Activated T-cell treated with anti-CD3 and anti-CD28 coated beads for 4 hours (primary cell): Measurements from ENCODE around the gene CLMN.
A peak's percentile ranks its signal among the peaks of the same experiment; 100 is the strongest.
"Not testable (repeated sequence)": the region's sequence is repeated elsewhere in the genome, so short reads cannot be mapped to it uniquely, and the experiment has no call there.

Source experiments
- DNase-seq: peaks from one replicate; pipeline ENCODE4 v3.0.0-alpha.2; 2020

Gene CLMN

DNA sequence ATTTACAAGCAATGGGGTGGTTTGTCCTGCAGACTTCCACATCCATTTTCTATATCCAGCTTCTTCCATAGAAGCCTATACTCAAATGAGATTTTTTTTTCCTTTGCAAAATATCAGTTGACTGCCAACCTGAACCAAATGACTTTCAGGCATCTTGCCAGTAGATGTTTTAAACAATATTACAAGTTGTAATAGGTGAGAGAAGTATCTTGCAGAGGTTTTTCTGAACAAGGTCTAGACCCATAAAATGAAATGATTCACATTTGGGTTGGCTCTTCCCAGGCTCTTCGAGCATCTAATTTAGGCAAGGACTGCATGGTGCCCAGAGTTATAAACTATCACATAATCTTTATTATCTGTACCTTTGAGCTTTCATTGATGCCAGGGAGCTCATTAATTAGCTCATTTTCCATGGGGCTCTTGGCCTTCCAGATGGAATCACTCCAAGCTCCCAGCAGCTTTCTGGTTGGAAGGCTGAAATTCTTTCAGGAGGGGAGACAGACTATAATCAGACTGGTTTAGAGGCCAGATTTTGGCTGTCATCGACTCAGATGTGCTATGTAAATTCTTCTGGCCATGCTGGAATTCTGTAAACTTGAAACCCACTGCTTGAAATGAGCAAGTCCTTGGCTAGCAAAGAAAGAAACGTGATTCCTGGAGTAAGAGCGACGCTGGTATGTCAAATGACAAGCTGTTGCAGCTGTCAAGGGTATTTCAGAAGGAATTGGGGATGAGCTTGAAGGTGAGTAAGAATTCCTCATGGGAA is 130.2 kb downstream of the CLMN start:
- DNase-seq = no peak

DNA sequence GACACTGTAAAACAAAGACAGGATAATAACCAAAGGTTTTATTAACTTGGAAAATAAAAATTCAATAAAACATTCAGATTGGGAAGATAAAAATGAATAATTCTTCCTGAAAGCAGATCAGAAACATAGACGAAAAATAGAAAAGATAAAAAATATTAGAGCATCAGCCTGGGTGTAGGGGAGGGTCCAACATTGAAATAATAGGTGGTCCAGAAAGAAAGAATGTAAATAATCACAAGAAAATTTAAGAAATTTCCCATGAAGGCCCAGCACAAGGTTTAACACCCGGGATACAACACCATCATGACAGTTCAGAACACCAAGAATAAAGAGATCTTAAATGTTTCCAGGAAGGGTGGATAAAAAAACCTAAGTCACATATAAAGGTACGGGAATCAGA is 131.3 kb downstream of the CLMN start:
- DNase-seq = no peak

DNA sequence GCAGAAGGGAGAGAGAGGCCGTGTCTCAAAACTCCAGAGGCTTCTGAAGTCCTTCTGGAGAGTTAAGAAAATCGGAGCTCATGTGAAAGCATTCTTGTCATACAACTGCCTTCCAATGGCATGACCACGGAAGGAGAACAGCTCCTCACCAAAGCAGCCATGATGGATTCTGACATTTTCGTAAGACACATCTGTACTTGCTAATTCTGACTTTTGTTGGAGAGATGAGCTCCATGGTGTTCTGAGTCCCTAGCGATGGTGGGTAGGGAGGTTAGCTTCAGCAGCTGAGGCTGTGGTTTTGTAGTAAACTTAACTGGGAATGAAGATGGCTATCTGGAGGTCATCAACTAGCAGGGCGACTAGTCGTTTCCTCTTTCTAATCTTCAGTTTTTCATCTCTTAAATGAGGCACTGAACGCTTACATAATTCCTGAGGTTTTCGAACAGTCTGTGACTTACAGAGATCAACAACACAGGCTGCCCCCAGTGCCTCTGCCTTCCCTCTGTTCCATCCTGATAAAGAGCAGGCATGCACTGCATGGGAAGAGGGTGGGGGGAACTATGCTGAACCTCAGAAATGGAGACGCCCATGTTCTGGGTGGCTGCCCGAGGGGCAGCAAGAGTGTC is 133.8 kb downstream of the CLMN start:
- no peak for DNase-seq

DNA sequence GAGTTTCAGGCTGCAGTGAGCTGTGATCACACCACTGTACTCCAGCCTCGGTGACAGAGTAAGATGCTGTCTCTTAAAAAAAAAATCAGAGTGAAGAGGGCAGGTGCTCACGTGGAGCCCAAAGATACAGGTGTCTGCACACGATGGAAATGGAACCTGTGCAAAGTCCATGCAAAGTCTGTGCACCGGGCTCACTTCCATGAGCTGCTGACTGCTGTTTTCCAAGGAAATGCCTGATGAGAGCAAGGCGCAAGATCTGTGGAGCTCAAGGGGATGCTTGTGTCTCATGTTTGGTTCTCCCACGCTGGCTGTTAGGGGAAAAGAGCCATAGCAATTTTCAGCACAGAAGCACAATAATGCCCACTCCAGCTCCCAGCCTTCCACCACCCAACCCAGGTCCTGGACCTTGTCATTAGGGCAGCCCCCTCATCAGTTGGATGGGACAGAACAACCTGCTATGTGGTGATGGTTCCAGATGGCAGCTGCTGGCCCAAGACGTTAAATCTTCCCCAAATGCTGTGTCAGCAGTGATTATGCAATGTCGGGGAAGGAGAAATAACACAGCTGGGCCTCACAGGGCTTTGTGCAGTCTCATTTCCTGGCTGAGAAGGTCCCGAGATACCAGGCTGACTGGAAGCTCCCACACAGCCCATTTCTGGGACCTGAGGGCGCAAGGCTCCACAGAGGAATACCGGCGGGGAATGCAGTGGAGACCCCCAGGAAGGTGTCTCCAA is 134.5 kb downstream of the CLMN start:
- DNase-seq = no peak

DNA sequence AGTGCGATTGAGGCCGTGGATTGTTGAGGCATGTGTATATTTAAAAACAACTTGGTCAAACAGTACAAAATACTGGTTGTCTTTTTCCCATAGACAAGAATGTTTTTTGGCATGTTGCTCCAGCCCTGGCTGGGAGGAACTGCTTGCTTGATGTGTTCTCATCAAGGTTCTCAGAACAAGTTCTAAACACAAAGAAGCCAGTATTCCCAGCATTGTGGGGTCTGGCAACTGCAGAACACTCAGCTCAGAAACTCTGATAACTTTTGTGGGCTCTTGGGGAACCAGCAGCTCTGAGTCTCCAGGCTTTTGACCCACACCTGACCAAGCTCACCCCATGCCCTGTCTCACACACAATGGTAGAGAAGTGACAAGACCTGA is 135.3 kb downstream of the CLMN start:
- no peak for DNase-seq

DNA sequence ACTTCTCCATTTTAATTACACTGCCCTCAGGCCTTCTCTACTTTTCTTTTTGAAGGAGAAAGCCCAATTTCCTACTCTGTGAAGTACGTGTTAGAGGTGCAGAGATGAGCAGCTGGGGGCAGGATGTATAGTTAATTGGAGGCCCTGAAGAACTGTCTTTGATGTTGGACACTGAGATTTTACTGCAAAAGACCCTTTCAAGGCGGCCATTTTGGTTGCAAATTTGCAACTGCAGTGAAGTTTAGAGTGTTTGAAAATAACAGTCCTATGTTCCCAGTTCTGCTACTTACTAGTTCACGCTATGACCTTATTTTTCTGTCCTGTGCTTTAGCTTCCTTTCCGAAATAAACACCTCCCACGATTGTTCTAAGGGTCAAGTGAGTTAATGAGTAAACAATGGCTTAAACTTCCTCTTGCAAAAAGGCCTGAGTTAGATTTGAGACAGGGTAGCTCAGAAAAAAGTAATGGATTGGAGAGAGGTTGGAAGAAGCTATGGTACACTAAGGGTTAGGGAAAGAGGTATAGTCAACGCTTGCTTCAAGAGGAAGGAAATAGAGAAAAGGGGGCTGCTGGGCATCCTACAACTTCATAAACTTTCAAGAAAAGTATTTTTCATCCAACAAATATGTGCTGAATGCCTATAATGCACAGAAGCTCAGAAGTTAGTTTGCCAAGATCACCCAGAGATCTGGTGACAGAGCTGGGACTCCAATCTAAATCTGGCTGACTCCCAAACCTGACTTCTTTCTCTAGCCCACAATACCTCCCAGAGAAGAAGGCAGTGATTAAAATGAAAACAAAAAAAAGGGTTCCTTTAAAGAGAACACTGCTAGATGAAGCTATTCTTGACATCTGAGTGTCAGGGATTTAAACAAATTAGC is 135.9 kb downstream of the CLMN start:
- no peak for DNase-seq

DNA sequence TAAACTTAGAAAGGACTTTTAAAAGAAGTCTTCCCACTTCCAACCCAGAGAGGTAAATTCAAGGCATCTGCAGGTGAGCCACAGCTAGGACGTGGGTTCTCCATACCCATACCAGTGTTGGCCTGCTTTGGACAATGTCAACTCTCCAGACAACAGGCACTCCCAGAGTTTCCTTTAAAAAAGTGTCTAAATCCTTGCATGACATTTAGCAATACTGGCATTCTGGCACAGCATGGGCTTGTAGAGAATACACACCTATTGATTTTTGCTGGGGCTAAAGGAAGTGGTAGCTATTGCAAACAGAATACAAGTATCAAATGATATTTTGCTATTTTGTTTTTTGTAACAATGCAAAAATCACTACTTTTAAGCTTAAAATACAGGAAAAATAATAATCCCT is 136.6 kb downstream of the CLMN start:
- DNase-seq = no peak

DNA sequence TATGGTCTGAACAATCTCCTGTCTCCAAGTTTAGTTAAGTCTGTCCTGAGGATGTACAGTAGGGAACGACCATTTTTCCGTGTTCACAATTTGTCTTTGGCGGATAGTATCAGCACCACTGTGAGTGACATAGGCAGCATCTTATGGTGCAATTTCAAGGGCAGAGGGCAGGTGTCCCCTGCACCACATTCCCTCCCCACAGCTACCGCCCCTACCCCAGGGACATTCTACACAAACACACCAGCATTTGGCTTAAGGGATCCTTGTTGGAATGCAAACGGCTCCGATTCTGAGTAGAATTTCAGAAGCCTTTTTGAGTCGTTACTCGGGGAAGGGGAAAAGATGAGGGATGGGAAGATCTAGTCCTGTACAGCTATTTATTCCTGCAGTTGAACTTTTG is 137.3 kb downstream of the CLMN start:
- no peak for DNase-seq

DNA sequence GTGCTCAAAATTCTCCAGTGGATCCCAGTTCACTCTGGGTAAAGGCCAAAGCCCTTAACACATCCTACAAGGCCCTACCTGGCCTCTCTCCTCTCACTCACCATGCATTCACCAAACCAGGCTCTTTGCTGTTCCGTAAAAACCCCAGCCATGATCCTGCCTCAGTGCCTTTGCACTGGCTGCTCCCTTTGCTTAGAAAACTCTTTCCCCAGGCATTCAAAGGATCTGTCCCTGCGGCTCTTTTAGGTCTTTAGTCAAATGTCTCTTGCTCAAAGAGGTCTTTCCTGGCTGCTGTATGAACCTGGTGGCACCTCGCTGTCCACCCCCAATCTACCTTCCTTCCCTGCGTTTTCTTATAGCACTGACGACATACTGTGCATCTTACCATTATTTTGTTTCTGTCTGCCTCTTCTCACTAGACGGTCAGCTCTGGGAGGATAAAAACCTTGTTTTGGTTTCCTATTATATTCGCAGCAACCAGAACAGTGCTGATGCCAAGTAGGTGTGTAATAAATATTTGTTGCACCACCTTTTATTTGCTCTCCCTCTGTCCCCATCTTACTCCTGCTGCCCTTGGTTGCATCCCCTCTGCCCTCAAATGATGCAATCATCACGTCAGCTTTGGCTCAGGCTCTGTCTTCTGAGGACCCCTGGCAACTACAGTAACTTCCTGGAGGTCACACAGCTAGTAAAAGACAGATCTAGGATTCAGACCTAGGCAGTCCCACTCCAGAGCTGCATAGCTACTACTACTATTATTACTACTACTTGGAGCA is 138.6 kb downstream of the CLMN start:
- no peak for DNase-seq

DNA sequence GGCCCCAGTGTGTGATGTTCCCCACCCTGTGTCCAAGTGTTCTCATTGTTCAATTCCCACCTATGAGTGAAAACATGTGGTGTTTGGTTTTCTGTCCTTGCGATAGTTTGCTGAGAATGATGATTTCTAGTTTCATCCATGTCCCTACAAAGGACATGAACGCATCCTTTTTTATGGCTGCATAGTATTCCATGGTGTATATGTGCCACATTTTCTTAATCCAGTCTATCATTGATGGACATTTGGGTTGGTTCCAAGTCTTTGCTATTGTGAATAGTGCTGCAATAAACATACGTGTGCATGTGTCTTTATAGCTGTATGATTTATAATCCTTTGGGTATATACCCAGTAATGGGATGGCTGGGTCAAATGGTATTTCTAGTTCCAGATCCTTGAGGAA is 144.0 kb downstream of the CLMN start:
- not testable (repeated sequence) for DNase-seq

DNA sequence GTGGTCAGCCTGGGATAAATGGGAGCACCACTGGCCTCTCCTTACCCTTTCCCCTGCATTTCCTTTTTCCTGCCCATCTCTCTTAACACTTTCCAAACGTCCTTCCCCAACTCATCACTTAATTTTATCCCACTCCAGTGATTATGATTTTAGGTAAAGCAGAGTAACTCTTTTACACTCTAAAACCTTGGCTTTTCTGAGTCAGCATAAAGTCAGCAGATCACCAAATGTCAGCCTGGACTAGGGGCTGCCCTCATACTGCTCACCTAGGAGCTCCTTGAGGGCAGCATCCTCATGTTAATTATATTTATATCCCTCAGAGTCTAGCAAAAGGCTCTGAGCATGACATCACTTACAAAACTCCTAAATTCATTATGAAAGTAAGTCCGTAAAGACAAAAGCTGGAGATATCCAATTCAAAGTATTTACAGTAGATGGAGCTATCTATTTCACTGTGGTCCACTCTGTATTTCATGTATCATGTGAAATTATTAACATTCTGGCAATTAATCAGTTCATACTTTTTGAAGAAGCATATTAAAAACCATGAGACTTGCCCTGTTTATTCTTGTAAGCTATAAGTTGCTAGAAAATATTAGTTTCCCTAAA is 145.4 kb downstream of the CLMN start:
- no peak for DNase-seq

DNA sequence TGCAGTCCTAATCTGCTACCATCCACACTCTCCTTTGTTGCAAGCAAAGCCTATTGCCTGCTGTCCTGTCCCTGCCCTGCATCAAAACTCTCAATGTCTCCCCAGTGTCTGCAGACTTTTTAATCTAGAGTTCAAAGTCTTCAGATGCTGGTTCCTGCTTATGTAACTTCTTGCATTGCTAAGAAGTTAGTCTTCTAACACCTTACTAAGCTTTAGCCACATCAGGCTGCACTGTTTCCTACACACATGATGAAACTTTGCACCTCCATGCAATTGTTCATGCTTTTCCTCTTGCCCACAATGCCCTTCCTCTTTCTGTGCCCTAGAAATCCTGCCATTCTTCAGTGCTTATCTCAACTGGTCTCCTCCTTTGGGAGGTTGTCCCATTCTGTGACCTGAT is 146.2 kb downstream of the CLMN start:
- DNase-seq = no peak

DNA sequence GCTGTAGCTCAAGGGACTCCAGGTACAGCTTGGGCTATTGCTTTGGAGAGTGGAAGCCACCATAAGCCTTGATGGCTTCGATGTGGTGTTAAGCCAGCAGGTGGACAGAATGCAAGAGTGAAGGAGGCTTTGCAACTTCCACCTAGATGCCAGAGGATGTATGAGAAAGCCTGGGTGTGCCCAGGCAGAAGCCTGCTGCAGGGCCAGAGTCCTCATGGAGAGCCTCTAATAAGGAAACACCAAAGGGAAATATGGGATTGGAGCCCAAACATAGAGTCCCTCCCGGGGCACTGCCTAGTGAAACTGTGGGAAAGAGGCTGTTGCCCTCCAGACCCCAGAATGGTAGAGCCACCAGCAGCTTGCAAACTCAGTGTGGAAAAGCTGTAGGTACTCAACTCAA is 152.5 kb downstream of the CLMN start:
- no peak for DNase-seq

DNA sequence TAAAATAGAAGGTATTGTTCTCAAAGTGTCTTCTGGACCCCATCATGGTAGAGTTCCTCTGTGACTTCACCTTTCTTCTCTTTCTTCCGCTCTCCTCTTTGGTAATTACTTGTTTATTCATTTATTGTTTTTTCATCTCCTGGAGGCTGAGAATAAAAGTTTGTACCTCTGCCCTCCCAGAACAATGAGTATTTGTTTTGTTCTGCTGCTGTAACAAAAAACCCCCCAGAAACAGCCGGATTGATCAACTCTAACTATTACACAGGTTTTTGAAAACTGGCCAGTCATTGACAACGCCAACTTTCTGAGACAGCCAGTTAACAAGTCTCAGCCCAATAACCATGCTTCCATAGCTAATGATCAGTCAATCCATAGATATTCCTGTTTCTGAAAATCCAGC is 154.2 kb downstream of the CLMN start:
- no peak for DNase-seq

DNA sequence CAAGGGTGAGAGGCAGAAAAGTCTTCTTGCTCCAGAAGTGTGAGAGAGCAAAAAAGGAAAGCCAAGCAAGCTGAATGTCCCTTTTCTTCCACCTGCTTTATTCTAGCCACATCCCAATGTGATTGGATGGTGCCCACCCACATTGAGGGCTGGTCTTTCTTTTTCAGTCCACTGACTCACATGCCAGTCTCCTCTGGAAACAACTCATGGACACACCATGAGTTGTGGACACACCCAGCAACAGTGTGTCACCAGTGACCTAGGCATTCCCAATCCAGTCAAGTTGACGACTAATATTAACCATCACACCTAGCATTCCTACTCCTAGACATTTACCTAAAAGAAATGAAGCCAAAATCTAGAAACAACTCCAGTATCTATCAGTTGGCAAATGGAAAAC is 155.2 kb downstream of the CLMN start:
- no peak for DNase-seq

DNA sequence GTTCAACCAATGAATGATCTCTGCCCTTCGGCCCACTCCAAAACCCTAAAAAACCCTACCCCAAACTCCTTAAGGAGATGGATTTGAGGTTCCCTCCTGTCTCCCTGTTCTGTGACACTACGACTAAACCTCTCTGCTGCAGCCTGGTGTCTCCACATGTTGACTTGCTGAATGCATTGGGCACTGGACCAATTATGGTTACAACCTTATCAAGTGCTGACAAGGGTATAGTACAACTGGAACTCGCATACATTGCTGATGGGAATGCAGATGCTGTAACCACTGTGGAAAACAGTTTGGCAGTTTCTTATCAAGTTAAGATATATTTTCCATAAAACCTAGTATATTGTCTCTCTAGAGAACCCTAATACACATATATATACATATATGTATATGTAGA is 156.0 kb downstream of the CLMN start:
- no peak for DNase-seq

DNA sequence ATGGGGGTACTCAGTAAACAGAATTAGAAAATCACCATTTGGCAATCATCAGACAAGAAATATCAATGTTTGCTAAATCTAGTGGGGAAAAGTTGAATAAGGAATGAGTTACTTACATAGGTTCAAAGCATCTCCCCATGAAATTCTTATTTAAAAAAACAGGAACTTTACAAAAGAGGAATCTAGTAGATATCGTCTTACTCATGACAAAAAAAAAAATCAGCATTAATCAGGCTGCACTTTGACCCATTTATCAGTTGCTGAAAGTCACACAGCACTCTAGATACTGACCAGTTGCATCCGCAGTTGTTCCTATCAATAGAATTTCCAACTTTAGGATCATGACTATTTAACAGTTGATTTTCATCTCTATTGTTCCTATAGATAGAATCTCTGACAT is 156.6 kb downstream of the CLMN start:
- DNase-seq = no peak

DNA sequence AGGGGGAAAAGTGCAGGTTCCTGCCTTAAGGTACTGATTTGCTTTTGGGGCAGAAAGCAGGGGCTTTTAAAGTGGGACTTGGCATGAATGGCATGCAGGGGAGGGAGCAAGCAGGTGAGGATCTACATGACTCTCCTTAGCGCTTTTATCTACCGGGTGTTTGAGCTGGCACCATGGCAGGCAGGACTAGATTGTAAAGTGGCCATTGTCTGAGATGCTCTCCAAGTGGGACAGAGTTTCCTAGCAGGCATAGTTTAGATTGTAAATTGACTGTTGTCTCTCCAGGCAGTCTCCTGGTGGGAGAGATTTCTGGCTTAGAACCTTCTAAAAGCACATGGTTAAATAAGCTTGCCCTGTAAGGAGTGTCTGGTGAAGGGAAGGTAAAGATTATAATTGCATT is 157.1 kb downstream of the CLMN start:
- no peak for DNase-seq

DNA sequence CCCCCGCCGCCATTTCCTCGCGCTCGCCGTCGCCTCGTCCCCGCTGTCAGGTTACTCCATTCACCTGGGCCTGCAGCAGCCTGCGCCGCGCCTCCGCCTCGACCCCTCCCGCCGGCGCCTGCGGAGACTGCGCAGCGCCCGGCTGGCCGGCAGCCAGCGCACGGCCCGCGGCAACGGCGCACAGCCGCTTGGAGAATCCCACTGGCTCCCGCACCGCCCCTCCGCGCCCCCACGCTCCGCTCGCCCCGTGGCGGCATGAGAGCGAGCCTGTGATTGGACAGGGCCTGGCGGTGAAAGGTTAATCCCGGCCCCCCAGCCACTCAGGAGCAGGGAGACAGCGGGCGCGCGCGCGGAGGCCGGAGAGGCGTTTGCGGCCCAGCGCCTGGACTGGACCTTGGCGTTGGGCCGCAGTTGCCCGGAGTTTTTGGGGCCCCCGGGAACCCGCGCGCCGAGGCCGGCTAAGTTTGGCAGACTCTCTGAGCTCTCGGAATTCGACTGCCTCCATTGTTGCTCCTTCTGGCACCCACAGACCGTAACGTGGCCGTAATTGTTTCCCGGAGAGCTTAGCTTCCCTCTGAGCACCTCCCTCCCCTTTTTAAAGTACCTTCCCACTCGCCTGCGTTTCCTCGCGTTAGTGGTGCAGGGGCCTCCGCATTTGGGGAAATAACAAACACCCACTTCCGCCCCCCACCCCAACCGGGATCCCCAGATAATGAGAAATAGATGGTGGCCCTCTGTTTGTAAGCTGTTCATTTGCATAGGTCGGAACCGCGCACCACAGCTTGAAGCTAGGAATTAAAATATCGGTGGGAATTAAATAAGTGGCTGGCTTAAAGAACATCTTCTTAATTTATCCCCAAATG is 162.2 kb downstream of the CLMN start, which contains the start of gene DICER1:
DICER1 (minus strand) TSS at position 203 of the 863 bp plus-strand sequence. CDS start 24,071 bp downstream, outside the sequence.
- peak; percentile 95 for DNase-seq

DNA sequence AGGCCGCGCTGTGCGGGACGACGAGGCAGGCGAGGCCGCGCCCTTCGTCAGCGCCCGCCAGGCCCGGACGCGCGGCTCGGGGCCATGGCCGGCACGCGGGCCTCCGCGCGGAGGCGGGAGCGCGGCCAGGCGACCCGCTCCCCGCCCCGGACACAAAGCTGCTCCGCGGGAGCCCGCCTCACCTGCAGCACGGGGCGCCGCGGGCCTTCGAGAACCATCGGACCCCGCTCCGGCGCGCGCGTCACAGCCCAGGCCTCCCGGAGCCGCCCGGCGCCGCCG is 162.7 kb downstream of the CLMN start:
- DNase-seq = no peak
